Neutrophil (primary cell): ENCODE data around the gene CHRD.

Experiments
- H3K27ac ChIP-seq: fragments of 200-600 bp; sonication (generic); 2 replicates; pipeline ENCODE4 v1.5.1; 2016; ENCODE audit warnings: mild to moderate bottlenecking, moderate library complexity
- H3K27me3 ChIP-seq: fragments of 200-600 bp; sonication (generic); 2 replicates; pipeline ENCODE4 v1.6.0; 2016; ENCODE audit warnings: mild to moderate bottlenecking
- H3K36me3 ChIP-seq: fragments of 200-600 bp; sonication (generic); 2 replicates; pipeline ENCODE4 v1.5.1; 2017
- H3K4me1 ChIP-seq, 2 experiments: fragments of 200-600 bp in 1 of 2; sonication (generic) in 1 of 2; 1 replicate in 1 of 2; 2 replicates in 1 of 2; pipeline versions ENCODE4 v1.5.1 to v1.6.1; 2013 to 2016; ENCODE audit warnings: low read depth in 1 of 2, low read length in 1 of 2, mild to moderate bottlenecking in 1 of 2, moderate library complexity in 1 of 2; ENCODE audit not compliant: control insufficient read depth in 1 of 2, insufficient read depth in 1 of 2
- H3K4me3 ChIP-seq, 2 experiments: fragments of 200-600 bp in 1 of 2; sonication (generic) in 1 of 2; 1 replicate in 1 of 2; 2 replicates in 1 of 2; pipeline ENCODE4 v1.5.1; 2013 to 2016; ENCODE audit warnings: low read depth in 1 of 2, low read length in 1 of 2, mild to moderate bottlenecking in 1 of 2, moderate library complexity in 1 of 2
- H3K9me3 ChIP-seq: fragments of 200-600 bp; sonication (generic); 2 replicates; pipeline ENCODE4 v1.5.1; 2016
- TF ChIP-seq, protein P1 (sequence below): fragments of 200-600 bp; sonication (generic); IDR thresholded peaks from 2 replicates; pipeline ENCODE4 v1.5.1; 2016; ENCODE audit warnings: antibody characterized with exemption

The CHRD gene

DNA sequence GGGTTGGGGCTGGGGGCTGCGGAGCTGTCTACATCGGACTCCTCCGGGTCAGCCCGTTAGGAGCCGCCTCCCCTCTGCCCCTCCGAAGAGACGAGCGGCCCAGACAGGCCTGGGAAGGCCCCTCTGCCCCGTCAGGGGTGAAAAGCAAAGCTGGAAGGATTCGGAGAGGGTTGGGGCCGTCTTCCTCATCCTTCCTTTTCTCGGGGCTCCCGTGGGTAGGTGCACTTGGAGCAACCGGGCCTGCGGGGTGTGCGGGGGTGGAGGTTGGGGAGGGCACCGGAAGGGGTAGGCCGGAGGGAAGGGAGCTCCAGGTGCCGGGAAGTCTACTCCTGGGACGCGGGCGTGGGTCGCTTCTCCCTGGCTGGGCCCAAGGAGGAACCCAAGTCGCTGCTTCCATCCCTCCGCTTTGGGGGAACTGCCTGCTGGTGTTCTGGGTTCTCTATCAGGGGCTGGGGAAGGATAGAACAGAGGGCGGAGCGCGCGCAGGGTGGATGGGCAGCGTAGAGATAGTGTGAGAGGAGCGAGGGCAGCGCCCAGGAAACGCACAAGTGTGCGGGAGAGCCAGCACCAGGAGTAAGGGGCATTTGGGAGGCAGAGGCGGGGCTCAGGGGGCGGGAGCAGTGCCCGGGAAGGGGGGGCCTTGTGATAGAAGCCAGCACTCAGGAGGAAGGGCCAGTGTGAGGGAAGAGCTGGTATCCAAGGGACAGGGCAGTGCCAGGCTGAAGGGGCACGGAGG, 17.8 kb upstream of the CHRD start:
- TF ChIP-seq, protein P1, sequence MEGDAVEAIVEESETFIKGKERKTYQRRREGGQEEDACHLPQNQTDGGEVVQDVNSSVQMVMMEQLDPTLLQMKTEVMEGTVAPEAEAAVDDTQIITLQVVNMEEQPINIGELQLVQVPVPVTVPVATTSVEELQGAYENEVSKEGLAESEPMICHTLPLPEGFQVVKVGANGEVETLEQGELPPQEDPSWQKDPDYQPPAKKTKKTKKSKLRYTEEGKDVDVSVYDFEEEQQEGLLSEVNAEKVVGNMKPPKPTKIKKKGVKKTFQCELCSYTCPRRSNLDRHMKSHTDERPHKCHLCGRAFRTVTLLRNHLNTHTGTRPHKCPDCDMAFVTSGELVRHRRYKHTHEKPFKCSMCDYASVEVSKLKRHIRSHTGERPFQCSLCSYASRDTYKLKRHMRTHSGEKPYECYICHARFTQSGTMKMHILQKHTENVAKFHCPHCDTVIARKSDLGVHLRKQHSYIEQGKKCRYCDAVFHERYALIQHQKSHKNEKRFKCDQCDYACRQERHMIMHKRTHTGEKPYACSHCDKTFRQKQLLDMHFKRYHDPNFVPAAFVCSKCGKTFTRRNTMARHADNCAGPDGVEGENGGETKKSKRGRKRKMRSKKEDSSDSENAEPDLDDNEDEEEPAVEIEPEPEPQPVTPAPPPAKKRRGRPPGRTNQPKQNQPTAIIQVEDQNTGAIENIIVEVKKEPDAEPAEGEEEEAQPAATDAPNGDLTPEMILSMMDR = no peak
- peaks cover 28% of the 10 kb centered on the region for H3K27me3 ChIP-seq
- peak overlapping the region; percentile 70 for H3K27ac ChIP-seq
- H3K9me3 ChIP-seq = no peaks in the 10 kb centered on the region
- peaks cover 24 to 28% of the 10 kb centered on the region in 2 experiments for H3K4me1 ChIP-seq
- peak overlapping the region; percentile 91 for H3K4me3 ChIP-seq
- no peaks in the 10 kb centered on the region for H3K36me3 ChIP-seq

DNA sequence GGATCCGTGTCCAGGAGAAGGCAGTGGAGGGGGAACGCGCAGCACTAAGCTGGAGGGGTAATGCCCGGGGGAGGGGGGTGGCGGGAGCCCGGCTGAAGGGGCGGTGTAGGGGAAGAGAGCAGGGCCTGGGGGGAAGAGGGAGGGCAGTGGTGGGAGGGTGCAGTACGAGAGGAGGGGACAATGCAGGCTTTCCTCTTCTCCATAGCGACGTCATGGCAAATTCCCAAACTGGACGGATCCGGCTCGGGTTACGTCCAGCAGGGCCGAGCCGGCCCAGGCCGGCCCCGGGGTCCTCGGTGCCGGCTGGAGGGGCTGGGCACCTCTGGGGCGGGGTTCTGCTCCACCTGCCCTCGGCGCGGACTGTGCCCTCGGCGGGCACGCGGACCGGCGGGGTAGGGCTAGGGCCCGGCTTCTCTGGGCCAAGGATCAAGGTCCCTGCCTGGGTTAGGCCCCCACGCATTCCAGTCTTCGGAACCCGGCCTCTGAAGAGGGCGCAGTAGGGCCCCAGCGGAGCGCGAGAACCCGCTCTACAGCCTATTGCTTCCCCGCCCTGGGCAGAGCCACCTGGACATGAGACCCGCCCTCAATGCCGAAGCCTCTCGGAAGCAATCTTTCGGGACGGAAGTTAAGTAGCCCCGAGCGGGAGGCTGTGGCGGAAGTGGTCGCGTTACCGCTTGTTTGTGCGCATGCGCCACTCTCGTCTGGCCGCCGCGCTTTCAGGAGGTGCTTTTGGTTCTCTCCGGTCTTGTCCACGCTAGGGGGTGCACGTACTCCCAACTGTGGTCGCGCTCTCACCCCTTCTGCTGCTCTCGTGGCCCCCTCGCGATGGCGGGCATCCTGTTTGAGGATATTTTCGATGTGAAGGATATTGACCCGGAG, 16.9 kb upstream of the CHRD start:
- peaks cover 2% of the 10 kb centered on the region for H3K36me3 ChIP-seq
- TF ChIP-seq, protein P1 = peak; percentile 50
- peaks cover 28% of the 10 kb centered on the region for H3K27me3 ChIP-seq
- peaks cover 24 to 28% of the 10 kb centered on the region in 2 experiments for H3K4me1 ChIP-seq
- peak overlapping the region; percentile 91 for H3K4me3 ChIP-seq
- no peaks in the 10 kb centered on the region for H3K9me3 ChIP-seq
- peak overlapping the region; percentile 70 for H3K27ac ChIP-seq

DNA sequence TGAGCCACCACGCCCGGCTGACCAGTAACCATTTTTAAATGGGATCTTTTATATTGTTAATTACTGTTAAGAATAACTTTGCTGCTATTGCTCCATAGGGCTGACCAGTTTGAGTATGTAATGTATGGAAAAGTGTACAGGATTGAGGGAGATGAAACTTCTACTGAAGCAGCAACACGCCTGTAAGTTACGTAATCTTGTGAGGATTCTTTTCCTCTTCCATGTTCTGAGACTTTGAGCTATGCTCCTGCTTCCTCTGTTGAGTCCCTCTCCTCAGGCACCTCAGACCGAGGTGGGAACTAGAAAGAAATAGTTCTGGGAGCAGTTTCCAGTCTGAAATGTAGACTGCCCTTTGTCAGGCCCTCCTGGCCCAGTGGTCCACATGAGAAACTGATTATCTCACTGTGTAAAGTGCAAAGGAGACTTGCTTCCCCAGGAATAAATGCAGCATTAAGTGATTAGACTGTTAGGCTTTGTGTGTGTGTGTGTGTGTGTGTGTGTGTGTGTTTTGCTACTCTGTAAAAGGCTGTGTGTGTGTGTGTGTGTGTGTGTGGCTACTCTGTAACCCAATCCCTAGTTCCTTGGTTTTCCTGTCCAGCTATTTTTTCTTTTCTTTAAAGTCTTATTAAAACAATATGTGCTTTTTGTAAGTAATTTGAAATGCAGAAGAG, 13.1 kb upstream of the CHRD start:
- Histone ChIP-seq H3K36me3 (peaks cover 14% of the 10 kb centered on the region), H3K9me3 (no peaks in the 10 kb centered on the region), H3K27me3 (no peaks in the 10 kb centered on the region), H3K4me3 (no peak overlapping the region), H3K4me1 (peaks cover 17 to 22% of the 10 kb centered on the region in 2 experiments), H3K27ac (no peak overlapping the region)
- TF ChIP-seq, protein P1 = no peak

DNA sequence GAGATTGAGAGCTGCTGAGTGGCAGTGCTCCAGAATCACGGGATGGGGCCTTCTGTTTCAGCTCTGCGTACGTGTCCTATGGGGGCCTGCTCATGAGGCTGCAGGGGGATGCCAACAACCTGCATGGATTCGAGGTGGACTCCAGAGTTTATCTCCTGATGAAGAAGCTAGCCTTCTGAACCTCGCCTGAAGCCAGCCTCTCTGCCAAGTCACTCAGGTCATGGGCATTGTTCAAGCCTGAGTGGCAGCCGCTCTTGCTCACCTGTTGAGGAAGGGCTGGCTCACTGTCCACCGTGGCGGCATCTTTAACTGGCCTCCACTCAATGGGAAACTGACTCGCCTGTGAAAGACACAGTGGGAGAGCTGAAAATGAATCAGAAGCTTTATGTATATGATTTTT, 11.7 kb upstream of the CHRD start:
- Histone ChIP-seq H3K4me1 (peaks cover 8% of the 10 kb centered on the region in 2 experiments), H3K4me3 (no peak overlapping the region)
- TF ChIP-seq, protein P1 = no peak

DNA sequence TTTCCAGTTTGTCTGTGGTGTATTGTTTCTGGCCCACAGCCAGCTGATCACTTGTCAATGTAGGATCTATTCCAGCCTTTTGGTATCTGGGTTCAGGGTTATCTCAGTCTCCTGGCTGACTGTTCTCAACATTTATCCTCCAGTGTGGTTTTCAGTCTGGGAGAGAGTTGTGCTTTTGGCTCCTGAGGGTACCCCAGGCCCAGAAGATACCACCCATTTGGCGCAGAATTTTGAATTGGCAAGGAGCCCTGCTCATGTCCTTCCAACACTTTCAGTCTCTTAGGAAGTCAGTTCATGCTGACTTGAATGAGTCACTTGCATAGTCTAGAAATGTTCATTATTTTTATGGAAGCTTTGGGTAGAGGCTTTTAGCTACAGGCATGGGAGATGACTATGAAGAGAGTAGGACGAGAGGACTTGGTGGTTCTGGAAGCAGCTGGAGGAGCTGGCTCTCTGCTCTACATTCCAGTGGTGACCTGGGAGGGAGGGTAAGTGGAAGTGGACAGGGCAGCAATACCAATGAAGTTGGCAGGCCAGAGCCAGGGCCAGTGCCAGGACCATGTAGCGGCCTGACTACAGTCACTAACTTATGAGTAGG, 11.2 kb upstream of the CHRD start:
- TF ChIP-seq, protein P1 = no peak
- H3K4me3 ChIP-seq = no peak overlapping the region
- peaks cover 10% of the 10 kb centered on the region for H3K27me3 ChIP-seq
- no peak overlapping the region for H3K27ac ChIP-seq
- no peaks in the 10 kb centered on the region for H3K9me3 ChIP-seq
- H3K36me3 ChIP-seq = peaks cover 14% of the 10 kb centered on the region
- H3K4me1 ChIP-seq = peaks cover 3% of the 10 kb centered on the region in 2 experiments

More for the DNA sequence above, 11.7 kb upstream of the CHRD start:
- Histone ChIP-seq H3K36me3 (peaks cover 14% of the 10 kb centered on the region), H3K9me3 (no peaks in the 10 kb centered on the region), H3K27ac (no peak overlapping the region), H3K27me3 (peaks cover 5% of the 10 kb centered on the region)
